22Rv1 (cell line): Measurements from ENCODE around the gene CDX2.

Experiments used
- H3K27ac ChIP-seq: fragments of 450-650 bp; 2 replicates; pipeline ENCODE4 v1.5.1; 2017
- ZFX ChIP-seq: fragments of 450-650 bp; IDR thresholded peaks from 2 replicates; pipeline ENCODE4 v1.6.1; 2017; ENCODE audit warnings: antibody characterized with exemption, borderline replicate concordance
- TF ChIP-seq, protein P1 (sequence below): fragments of 450-650 bp; IDR thresholded peaks from 2 replicates; pipeline ENCODE4 v1.5.1; 2017; ENCODE audit warnings: mild to moderate bottlenecking

The CDX2 gene

DNA sequence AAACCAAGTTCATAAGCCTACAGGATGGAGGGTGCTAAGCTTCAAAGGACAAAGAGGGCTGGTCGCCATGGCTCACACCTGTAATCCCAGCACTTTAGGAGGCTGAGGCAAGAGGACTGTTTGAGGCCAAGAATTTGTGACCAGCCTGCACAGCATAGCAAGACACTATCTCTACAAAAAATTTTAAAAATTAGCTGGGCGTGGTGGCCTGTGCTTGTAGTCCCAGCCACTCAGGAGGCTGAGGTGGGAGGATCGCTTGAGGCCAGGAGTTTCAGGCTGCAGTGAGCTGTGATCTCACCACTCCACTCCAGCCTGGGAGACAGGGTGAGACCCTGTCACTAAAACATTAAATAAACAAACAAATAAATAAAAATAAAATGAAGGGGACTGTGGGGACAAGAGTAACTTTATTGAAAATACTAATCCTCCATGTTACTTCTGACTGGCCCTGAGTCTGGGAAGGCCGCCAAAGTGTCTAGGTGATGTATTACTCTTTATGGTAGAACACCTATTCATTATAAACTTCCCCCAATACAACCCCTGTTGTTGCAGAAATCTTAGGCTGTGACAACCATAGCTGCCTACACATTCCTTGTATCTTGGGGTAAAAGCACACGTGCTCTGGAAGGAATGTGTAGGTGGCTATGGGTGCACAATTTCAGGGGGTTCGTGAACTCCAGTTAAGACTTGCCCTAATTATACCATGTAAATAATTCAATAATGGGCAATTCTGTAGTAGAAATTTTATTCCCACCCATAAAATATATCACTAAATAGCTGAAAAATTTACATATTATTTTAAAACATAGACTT is 34.0 kb upstream of the CDX2 start:
- no peak overlapping the region for H3K27ac ChIP-seq
- TF ChIP-seq, protein P1, sequence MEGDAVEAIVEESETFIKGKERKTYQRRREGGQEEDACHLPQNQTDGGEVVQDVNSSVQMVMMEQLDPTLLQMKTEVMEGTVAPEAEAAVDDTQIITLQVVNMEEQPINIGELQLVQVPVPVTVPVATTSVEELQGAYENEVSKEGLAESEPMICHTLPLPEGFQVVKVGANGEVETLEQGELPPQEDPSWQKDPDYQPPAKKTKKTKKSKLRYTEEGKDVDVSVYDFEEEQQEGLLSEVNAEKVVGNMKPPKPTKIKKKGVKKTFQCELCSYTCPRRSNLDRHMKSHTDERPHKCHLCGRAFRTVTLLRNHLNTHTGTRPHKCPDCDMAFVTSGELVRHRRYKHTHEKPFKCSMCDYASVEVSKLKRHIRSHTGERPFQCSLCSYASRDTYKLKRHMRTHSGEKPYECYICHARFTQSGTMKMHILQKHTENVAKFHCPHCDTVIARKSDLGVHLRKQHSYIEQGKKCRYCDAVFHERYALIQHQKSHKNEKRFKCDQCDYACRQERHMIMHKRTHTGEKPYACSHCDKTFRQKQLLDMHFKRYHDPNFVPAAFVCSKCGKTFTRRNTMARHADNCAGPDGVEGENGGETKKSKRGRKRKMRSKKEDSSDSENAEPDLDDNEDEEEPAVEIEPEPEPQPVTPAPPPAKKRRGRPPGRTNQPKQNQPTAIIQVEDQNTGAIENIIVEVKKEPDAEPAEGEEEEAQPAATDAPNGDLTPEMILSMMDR, result no peak
- TF ChIP-seq ZFX, result no peak

GRCh38 chr13:28001837-28002473 is 32.8 kb upstream of the CDX2 start:
- TF ChIP-seq, protein P1, result no peak
- no peak for TF ChIP-seq ZFX
- no peak overlapping the region for H3K27ac ChIP-seq

- TF ChIP-seq, protein P1, result no peak
- TF ChIP-seq ZFX, result no peak
- H3K27ac ChIP-seq, result no peak overlapping the region
These were observed 31.9 kb upstream of the CDX2 start for GRCh38 chr13:28001049-28001448.

DNA sequence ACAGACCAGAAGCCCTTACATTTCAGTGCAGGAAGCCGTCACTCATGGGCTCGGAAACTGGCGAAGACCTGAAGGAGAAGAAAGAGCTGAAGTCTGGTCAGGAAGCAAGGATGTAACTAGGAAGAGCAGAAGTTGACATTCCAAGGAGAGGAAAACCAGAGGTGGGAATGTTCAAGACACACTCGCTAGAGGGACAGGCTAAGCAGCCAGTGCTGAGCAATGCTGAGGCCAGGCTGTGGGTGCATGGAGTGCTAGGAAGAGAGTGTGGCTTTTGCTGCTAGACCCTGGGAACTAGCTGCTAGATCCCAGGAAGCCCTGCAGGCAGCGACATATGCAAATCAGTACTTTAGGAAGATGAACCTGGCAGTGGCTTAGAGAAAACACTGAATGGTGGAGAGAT is 31.5 kb upstream of the CDX2 start:
- no peak overlapping the region for H3K27ac ChIP-seq
- TF ChIP-seq, protein P1, result no peak
- no peak for TF ChIP-seq ZFX

- no peak overlapping the region for H3K27ac ChIP-seq
- TF ChIP-seq, protein P1, result peak; percentile 80
- no peak for TF ChIP-seq ZFX
These were observed 28.9 kb upstream of the CDX2 start for GRCh38 chr13:27997904-27998522.

- no peak overlapping the region for H3K27ac ChIP-seq
- TF ChIP-seq ZFX, result no peak
- TF ChIP-seq, protein P1, result no peak
These were observed 22.8 kb upstream of the CDX2 start for GRCh38 chr13:27991881-27992280.

DNA sequence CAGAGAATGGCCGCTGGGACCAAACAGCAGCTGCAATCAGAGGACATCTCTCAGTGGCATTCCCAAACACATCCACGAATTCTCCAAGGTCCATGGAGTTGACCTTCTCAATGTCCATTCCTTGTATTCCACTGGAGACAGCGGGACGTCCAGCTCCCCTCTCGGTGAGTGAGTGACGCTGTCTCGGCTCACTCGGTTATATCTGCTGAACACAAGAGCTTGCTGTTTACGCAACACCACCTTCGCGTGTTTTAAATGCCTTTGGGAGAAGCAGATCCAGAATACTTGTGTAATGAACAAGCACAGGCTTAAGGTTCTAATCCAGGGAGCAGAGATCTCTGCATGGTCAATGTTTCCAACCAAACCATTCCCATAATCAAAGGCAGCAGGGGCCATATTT is 19.4 kb upstream of the CDX2 start, which contains the start of gene URAD:
TSS of gene URAD (minus strand) at position 174 of the 400 bp plus-strand sequence. CDS start at position 118, 56 bp downstream.
- H3K27ac ChIP-seq, result no peak within 1 kb of the TSS
- TF ChIP-seq, protein P1, result no peak
- no peak for TF ChIP-seq ZFX
